Measurements from ENCODE around the gene CTAG1A.

- no peak for TF ChIP-seq CTCF (IDR thresholded peaks at IDR 0.05 in 2 of 3, conservative IDR thresholded peaks at IDR 0.05 in 1 of 3; ENCODE audit: insufficient read depth in 2 of 3, low read depth in 1 of 3, low read length in 3 of 3)
- TF ChIP-seq RFX7 (CRISPR knock-in tag; IDR thresholded peaks at IDR 0.05) = no peak
- TF ChIP-seq ZBTB33 (CRISPR knock-in tag; IDR thresholded peaks at IDR 0.05) = no peak
- TF ChIP-seq POLR2AphosphoS5 (IDR thresholded peaks at IDR 0.05; ENCODE audit: control insufficient read depth, insufficient read depth, low read depth, low read length) = no peak
- no peak for TF ChIP-seq USF2 (CRISPR knock-in tag; IDR thresholded peaks at IDR 0.05)
- no peak for TF ChIP-seq SAFB2 (IDR thresholded peaks at IDR 0.05; ENCODE audit: borderline replicate concordance, low read depth, low read length, severe bottlenecking)
- no peak for TF ChIP-seq ELF4 (CRISPR knock-in tag; IDR thresholded peaks at IDR 0.05)
- TF ChIP-seq ZNF280A (IDR thresholded peaks at IDR 0.05; ENCODE audit: low read depth, partially characterized antibody) = no peak
- no peak for TF ChIP-seq POLR2B (IDR thresholded peaks at IDR 0.05; ENCODE audit: low read depth, partially characterized antibody)
- no peak for TF ChIP-seq DPF2 (IDR thresholded peaks at IDR 0.05)
- TF ChIP-seq STAT5B (CRISPR knock-in tag; IDR thresholded peaks at IDR 0.05) = no peak
These were observed 37.0 kb upstream of the CTAG1A start for GRCh38 chrX:154548028-154548316.
